Fibroblast of lung (primary cell): ENCODE data around the gene ZNF565.

Experiments used
- CTCF ChIP-seq, 2 donors: IDR thresholded peaks in 1 of 2; conservative IDR thresholded peaks in 1 of 2; 1 replicate in 1 of 2; 2 replicates in 1 of 2; pipeline ENCODE4 v1.5.1; 2011 to 2012; ENCODE audit warnings: low read length in 2 of 2, control low read depth in 1 of 2, inconsistent platforms in 1 of 2, low read depth in 1 of 2, mild to moderate bottlenecking in 1 of 2
- EZH2 ChIP-seq: IDR thresholded peaks from 2 replicates; pipeline ENCODE4 v1.5.1; 2012; ENCODE audit warnings: low read length, control low read depth, mild to moderate bottlenecking; ENCODE audit errors: missing control alignments

GRCh38 chr19:36198119-36198518, 16.3 kb downstream of the ZNF565 start:
- no peak for TF ChIP-seq CTCF (conservative IDR thresholded peaks at IDR 0.05 in 1 of 2, IDR thresholded peaks at IDR 0.05 in 1 of 2; ENCODE audit: low read depth in 1 of 2, low read length in 2 of 2)
- no peak for TF ChIP-seq EZH2
